ENCODE data around the gene CACNA1D.
A peak's percentile ranks its signal among the peaks of the same experiment; 100 is the strongest.

Gene CACNA1D

DNA sequence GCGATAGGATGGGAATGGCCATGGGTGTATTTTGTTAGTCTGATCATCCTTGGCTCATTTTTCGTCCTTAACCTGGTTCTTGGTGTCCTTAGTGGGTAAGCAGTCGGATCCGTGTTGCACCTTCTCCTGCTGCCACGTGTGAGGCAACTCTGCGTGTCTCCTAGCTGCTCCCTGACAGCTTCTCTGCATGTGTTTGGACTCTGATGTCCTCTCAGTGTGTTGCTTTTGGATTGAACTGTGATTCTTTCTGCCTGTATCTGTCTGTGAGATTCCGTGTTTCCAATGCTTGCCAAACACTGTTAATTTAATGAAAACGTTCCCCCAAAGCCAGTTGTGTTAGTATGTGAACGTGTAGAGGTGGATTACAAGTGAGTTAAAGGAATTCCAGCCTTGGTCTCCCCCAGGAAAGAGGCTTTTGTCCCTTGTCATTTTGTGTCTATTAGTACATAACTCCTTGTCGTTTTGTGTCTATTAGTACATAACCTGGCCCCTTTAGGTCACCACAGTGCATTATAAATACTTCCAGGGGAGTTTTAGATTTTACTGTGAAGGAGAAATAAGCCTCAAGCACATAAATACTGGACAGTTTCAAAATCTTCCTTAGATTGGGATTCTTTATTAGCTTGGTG is 179.4 kb downstream of the CACNA1D start:
- H3K4me3 ChIP-seq (ENCODE audit: low read length) = no peak overlapping the region
- TF ChIP-seq CTCF (conservative IDR thresholded peaks at IDR 0.05; ENCODE audit: low read depth, low read length) = no peak
- no peak for DNase-seq (ENCODE audit: low read depth)

DNA sequence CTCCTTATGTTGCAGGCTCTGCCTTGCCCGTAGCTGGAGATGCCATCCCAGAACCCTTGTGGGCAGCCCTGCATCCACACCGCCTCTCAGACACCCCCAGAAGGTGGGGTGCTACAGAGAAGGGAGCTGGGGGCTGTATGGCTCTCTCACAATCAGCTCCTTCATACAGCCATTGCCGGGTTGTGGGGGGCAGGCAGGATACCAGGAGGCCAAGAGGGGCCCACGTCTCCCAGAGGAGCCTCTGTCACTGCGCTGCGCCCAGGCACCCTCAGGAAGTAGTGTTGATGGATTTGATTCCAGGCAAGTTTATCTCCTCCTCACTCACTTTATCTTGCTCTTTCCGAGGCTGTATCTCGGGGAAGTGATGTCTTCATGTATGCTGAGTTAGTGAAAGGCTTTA is 180.2 kb downstream of the CACNA1D start:
- DNase-seq (ENCODE audit: low read depth) = no peak
- no peak for TF ChIP-seq CTCF (conservative IDR thresholded peaks at IDR 0.05; ENCODE audit: low read depth, low read length)
- H3K4me3 ChIP-seq (ENCODE audit: low read length) = no peak overlapping the region

DNA sequence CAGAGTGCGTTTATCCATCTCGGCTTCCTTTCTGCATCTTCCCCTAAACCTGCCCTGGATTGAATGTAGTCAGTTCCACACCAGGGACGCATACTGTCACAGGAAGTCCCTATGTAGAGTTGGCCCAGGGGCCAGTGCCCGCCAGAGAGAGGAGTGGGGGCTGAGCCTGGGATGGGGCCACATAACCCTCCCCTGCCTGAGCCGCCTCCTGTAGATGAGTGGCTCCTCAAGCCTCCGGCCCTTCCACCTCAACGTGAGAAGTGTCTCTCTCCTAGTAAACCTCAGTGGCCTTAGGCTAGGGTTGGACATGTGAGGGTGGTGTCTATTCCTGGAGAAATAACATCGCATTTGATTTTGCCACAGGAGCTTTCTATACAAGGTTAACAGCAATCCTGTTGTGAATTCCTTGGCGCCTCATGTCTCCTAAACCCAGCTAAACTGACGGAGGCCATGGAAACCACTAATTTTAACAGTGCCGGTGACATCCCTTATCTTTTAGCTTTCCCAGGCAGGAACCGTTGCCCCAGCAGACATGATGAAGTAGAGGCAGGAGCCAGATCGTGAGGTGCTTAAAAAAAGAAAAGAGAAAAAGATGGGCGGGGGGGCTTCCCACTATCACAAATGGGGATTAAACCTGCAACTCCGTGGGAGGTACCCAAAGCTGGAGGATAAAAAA is 180.7 kb downstream of the CACNA1D start:
- TF ChIP-seq CTCF (conservative IDR thresholded peaks at IDR 0.05; ENCODE audit: low read depth, low read length) = no peak
- H3K4me3 ChIP-seq (ENCODE audit: low read length) = no peak overlapping the region
- DNase-seq (ENCODE audit: low read depth) = no peak

- no peak overlapping the region for H3K4me3 ChIP-seq (ENCODE audit: low read length)
- TF ChIP-seq CTCF (conservative IDR thresholded peaks at IDR 0.05; ENCODE audit: low read depth, low read length) = no peak
- no peak for DNase-seq (ENCODE audit: low read depth)
Observed at GRCh38 chr3:53675942-53676341, 181.5 kb downstream of the CACNA1D start.

DNA sequence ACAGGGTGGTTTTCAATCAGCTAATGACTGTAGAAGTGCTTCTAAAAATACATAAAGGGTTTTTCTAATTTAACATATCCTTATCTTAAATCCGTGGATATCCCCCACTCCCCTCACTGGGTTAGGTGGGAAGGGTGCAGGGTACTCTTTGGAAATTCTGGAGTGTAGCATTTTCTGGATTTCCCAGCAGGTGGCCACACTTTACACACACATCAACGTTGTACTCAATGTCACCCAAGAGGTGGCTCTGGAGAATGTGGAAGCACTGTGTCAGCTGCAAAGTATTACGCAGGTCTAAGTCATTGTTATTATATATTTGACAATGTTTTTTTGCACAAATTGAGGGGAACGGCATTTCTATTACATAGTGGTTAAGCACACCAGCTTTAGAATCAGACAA is 183.0 kb downstream of the CACNA1D start:
- H3K4me3 ChIP-seq (ENCODE audit: low read length) = no peak overlapping the region
- TF ChIP-seq CTCF (conservative IDR thresholded peaks at IDR 0.05; ENCODE audit: low read depth, low read length) = peak; percentile 33

DNA sequence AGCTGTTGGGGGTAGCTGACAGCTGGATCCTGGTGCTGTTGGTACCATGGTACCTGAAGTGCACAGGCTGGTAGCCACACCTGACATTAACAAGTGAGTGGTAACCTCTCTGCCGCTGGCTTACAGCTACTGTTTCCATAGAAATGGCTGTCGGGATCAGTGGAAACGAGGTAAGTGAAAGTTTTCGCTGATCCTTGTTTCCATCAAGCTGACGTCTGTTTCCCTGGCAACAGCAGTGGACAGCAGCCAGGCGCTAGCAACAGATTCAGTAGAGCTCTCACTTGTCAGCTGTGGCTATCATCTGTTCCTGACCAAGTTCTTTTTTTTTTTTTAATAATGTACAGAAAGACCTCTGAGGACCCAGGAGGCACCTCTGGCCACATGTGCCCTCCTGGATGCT is 185.6 kb downstream of the CACNA1D start:
- no peak for TF ChIP-seq CTCF (conservative IDR thresholded peaks at IDR 0.05; ENCODE audit: low read depth, low read length)
- peak; percentile 43 for DNase-seq (ENCODE audit: low read depth)
- no peak overlapping the region for H3K4me3 ChIP-seq (ENCODE audit: low read length)

More for the DNA sequence above, 183.0 kb downstream of the CACNA1D start:
- DNase-seq (ENCODE audit: low read depth) = no peak

DNA sequence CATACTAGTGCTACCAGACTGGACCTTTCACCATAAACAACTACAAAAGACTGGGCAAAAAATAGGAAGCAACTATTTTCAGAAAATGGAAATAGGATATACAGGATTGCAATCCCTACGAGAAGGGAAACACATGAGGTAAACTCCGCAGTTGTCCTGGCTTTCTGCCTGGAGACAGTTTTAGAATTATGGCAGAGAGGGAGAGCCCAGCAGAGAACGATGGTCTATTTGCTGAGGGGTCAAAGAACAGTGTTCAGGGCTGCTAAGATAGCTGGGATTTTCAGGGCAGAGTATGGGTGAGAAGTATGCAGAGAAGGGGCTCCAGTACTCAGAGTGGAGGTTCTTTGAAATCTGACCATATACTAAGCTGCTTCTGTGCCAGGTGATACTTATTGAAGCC is 188.4 kb downstream of the CACNA1D start:
- no peak overlapping the region for H3K4me3 ChIP-seq (ENCODE audit: low read length)
- TF ChIP-seq CTCF (conservative IDR thresholded peaks at IDR 0.05; ENCODE audit: low read depth, low read length) = no peak
- no peak for DNase-seq (ENCODE audit: low read depth)
